K562 (cell line): Measurements from ENCODE around the gene HOXA4. TPM values are rescaled to one million over a fixed set of nuclear protein-coding genes. Genes with fewer than 3 reads are reported as not detected.

Experiments
- ATAC-seq: fragments of 200-7000 bp; cut with Tn5 transposase; 3 replicates; pipeline ENCODE4 v1.9.1; 2020; ENCODE audit warnings: moderate library complexity
- BruUV-seq: library from RNA; stranded (reverse); fragments of 400-500 nt; replicated peaks from 2 replicates; lab custom pipeline; 2021; lab: Mats Ljungman, UMichigan
- CTCF ChIA-PET: fragments of 300-600 bp; formaldehyde crosslinking; extraction: SDS; loops from one replicate; lab custom pipeline; 2021; ENCODE audit warnings: low intra/inter-chr PET ratio; lab: Yijun Ruan, JAX
- POLR2A ChIA-PET: fragments of 300-600, 350-650 bp; sonication (Branson Sonifier 250); formaldehyde crosslinking; extraction: SDS; loops from one replicate; lab custom pipeline; 2021; ENCODE audit warnings: antibody characterized with exemption, inconsistent platforms; lab: Yijun Ruan, JAX
- DNase-seq, 4 experiments: peaks; one replicate each; pipeline versions ENCODE4 v3.0.0 to v3.0.0-alpha.2; 2011 to 2018; ENCODE audit warnings: low spot score in 3 of 4, mixed read lengths in 3 of 4; ENCODE audit errors: extremely low read depth in 1 of 4
- FAIRE-seq: peaks from 2 replicates; lab custom pipeline; 2011; peaks lifted over from hg19 to GRCh38; lab: Jason Lieb, UNC
- H2AFZ ChIP-seq: 2 replicates; pipeline ENCODE4 v1.6.0; 2011; ENCODE audit warnings: low read depth, low read length, control low read depth, inconsistent platforms
- H3K27ac ChIP-seq: fragments of 200-600 bp; 3 replicates; pipeline ENCODE4 v1.8.0; 2011; ENCODE audit warnings: low read depth, mild to moderate bottlenecking, control low read depth, inconsistent platforms, low read length, moderate library complexity, mixed read lengths; ENCODE audit errors: extremely low read depth
- H3K27me3 ChIP-seq, 2 experiments: fragments of 300-600 bp in 1 of 2; 2 replicates in 1 of 2; 3 replicates in 1 of 2; pipeline versions ENCODE4 v1.6.0 to v1.8.0; 2011; ENCODE audit warnings: inconsistent platforms in 2 of 2, low read length in 2 of 2, mild to moderate bottlenecking in 1 of 2, mixed read lengths in 1 of 2, moderate library complexity in 1 of 2; ENCODE audit not compliant: control insufficient read depth in 2 of 2, insufficient read depth in 2 of 2
- H3K36me3 ChIP-seq: fragments of 300-600 bp; 3 replicates; pipeline ENCODE4 v1.8.0; 2011; ENCODE audit warnings: mild to moderate bottlenecking, low read length, inconsistent platforms; ENCODE audit not compliant: control insufficient read depth, insufficient read depth
- H3K4me1 ChIP-seq, 2 experiments: fragments of 200-600 bp in 1 of 2; replicated peaks in 1 of 2; 2 replicates in 1 of 2; 3 replicates in 1 of 2; pipeline versions ENCODE4 v1.5.1 to v1.8.0; 2011; ENCODE audit warnings: inconsistent platforms in 2 of 2, low read length in 2 of 2, mild to moderate bottlenecking in 1 of 2, mixed read lengths in 1 of 2, moderate library complexity in 1 of 2; ENCODE audit not compliant: control insufficient read depth in 2 of 2, insufficient read depth in 2 of 2
- H3K4me2 ChIP-seq: 2 replicates; pipeline ENCODE4 v1.6.1; 2011; ENCODE audit warnings: low read length, control low read depth, inconsistent platforms, mixed read lengths; ENCODE audit not compliant: insufficient read depth
- H3K4me3 ChIP-seq: fragments of 200-600 bp; sonication (generic), shearing (Covaris generic); 2 replicates; pipeline ENCODE4 v1.5.1; 2016; ENCODE audit warnings: control low read depth, inconsistent platforms
- H3K79me2 ChIP-seq: fragments of 200-600 bp; 3 replicates; pipeline ENCODE4 v1.8.0; 2011; ENCODE audit warnings: low read length, inconsistent platforms; ENCODE audit not compliant: control insufficient read depth, insufficient read depth
- H3K9ac ChIP-seq, 2 experiments: 2 replicates each; pipeline versions ENCODE4 v1.6.0 to v1.6.1; 2011; ENCODE audit warnings: low read depth in 2 of 2, low read length in 2 of 2, control low read depth in 1 of 2, inconsistent platforms in 1 of 2, mild to moderate bottlenecking in 1 of 2, mixed read lengths in 1 of 2; ENCODE audit not compliant: insufficient read depth in 1 of 2
- H3K9me1 ChIP-seq: one replicate; pipeline ENCODE4 v1.6.0; 2011; ENCODE audit warnings: inconsistent platforms, mild to moderate bottlenecking, low read length, moderate library complexity; ENCODE audit not compliant: control insufficient read depth, insufficient read depth
- H3K9me3 ChIP-seq: replicated peaks from 2 replicates; pipeline ENCODE4 v1.5.1; 2011; ENCODE audit warnings: low read depth, low read length, inconsistent platforms; ENCODE audit not compliant: control insufficient read depth, insufficient read depth
- H4K20me1 ChIP-seq: replicated peaks from 2 replicates; pipeline ENCODE4 v1.6.1; 2011; ENCODE audit warnings: low read length, inconsistent platforms, mixed read lengths; ENCODE audit not compliant: control insufficient read depth, insufficient read depth
- ATF4 ChIP-seq: fragments of 450-650 bp; formaldehyde crosslinking; IDR thresholded peaks from 2 replicates; pipeline ENCODE4 v1.4.0; 2022; ENCODE audit warnings: mild to moderate bottlenecking, moderate library complexity
- BMI1 ChIP-seq: fragments of 150-350 bp; IDR thresholded peaks from 2 replicates; pipeline ENCODE4 v1.6.1; 2014; ENCODE audit warnings: low read length
- DACH1 ChIP-seq: fragments of 450-650 bp; IDR thresholded peaks from 2 replicates; pipeline ENCODE4 v1.6.1; 2018; ENCODE audit not compliant: partially characterized antibody
- FOXJ2 ChIP-seq: fragments of 200-800 bp; sonication (Bioruptor generic); IDR thresholded peaks from 2 replicates; pipeline ENCODE4 v1.6.1; 2016; ENCODE audit warnings: missing genetic modification characterization, missing compliant biosample characterization
- MITF ChIP-seq: IDR thresholded peaks from 2 replicates; pipeline ENCODE4 v1.6.1; 2014; ENCODE audit warnings: antibody characterized with exemption
- RBBP5 ChIP-seq: fragments of 200-600 bp; sonication (generic); IDR thresholded peaks from 2 replicates; pipeline ENCODE4 v1.6.1; 2012; ENCODE audit warnings: borderline replicate concordance, mild to moderate bottlenecking, low read length, control low read depth, inconsistent platforms; ENCODE audit not compliant: insufficient read depth, poor library complexity, severe bottlenecking
- RHOXF2B ChIP-seq: fragments of 250-450 bp; sonication (Bioruptor Pico); conservative IDR thresholded peaks from 2 replicates; pipeline ENCODE4 v1.5.1; 2021
- SOX6 ChIP-seq: fragments of 450-650 bp; IDR thresholded peaks from 2 replicates; pipeline ENCODE4 v1.6.1; 2014; ENCODE audit warnings: mild to moderate bottlenecking
- SRSF9 ChIP-seq: fragments of 200-400 bp; formaldehyde crosslinking; IDR thresholded peaks from 2 replicates; pipeline ENCODE4 v1.6.1; 2017; ENCODE audit warnings: low read depth, low read length, borderline replicate concordance
- XRCC3 ChIP-seq: fragments of 450-650 bp; IDR thresholded peaks from 2 replicates; pipeline ENCODE4 v1.6.1; 2017; ENCODE audit warnings: mild to moderate bottlenecking, moderate library complexity
- XRCC5 ChIP-seq: fragments of 200-400 bp; formaldehyde crosslinking; IDR thresholded peaks from 2 replicates; pipeline ENCODE4 v1.6.1; 2017; ENCODE audit warnings: low read depth, mild to moderate bottlenecking, low read length
- ZNF609 ChIP-seq: sonication (generic); formaldehyde crosslinking; IDR thresholded peaks from 2 replicates; pipeline ENCODE4 v1.8.1; 2023; ENCODE audit warnings: missing genetic modification reagents, mild to moderate bottlenecking, borderline replicate concordance
- WGBS: fragments of 100-300 bp; shearing (Covaris generic); methylation state at CpG from one replicate; pipeline ENCODE4 v1.1.6; 2016; ENCODE audit warnings: low coverage, mixed read lengths; ENCODE audit not compliant: insufficient coverage; ENCODE audit errors: missing lambda C conversion rate; 5-methylcytosine and 5-hydroxymethylcytosine counted together
- in situ Hi-C: fragments of 300-500 bp; cut with MboI; formaldehyde crosslinking; loops from 4 replicates; pipeline ENCODE4 v1.15.0; 2018; ENCODE audit warnings: inconsistent platforms, mixed read lengths
- intact Hi-C: fragments of 100-400 bp; cut with micrococcal nuclease; formaldehyde crosslinking; loops from 2 replicates; pipeline ENCODE4 v1.14.2; 2022
- polyA plus RNA-seq, 8 experiments: library from polyadenylated mRNA; depleted of rRNA in 4 of 8; stranded (reverse) in 5 of 8; unstranded in 3 of 8; fragments of >200 nt; fragmentation: Nextera tagmentation in 2 of 8; fragmentation: Illumina TruSeq in 1 of 8; extraction: Ambion mirVana in 2 of 8; extraction: Trizol in 1 of 8; gene quantifications; 2 replicates each; pipeline versions ENCODE4 v1.2.1 to v1.2.3, GENCODE V29; 2011 to 2014; ENCODE audit warnings: inconsistent platforms in 1 of 8, missing spikeins in 1 of 8
- total RNA-seq, 7 experiments: library from RNA; depleted of rRNA in 6 of 7; stranded (reverse); fragments of >200 nt in 6 of 7; fragmentation: Illumina TruSeq in 2 of 7; extraction: Trizol in 2 of 7; gene quantifications; 2 replicates each; pipeline versions ENCODE4 v1.2.1 to v1.2.3, GENCODE V29; 2011 to 2021; ENCODE audit warnings: low replicate concordance in 1 of 7
- TF ChIP-seq, protein P1 (sequence below): fragments of 450-650 bp; IDR thresholded peaks from 2 replicates; pipeline ENCODE4 v1.6.1; 2016; ENCODE audit warnings: low read depth, mild to moderate bottlenecking, moderate library complexity
- TF ChIP-seq, protein P2 (sequence below): fragments of 250-450 bp; sonication (Bioruptor Pico); IDR thresholded peaks from 2 replicates; pipeline ENCODE4 v1.5.0; 2021

Gene HOXA4
- total and polyA plus RNA-seq, 9 of the 15 experiments (the other 6 are each of a cell fraction or from before 2014, with no cell fraction given), result not detected

GRCh38 chr7:27121684-27122076, 8.9 kb downstream of the HOXA4 start:
- in situ Hi-C loops (no loop called here), intact Hi-C loops (no loop called here)
- Histone ChIP-seq H3K79me2 (no peaks in the 10 kb centered on the region), H3K27me3 (peaks cover 30 to 71% of the 10 kb centered on the region in 2 experiments), H3K9ac (no peak overlapping the region), H3K4me1 (no peaks in the 10 kb centered on the region), H4K20me1 (no peaks in the 10 kb centered on the region; the same call in 1 of the 2 replicates), H3K36me3 (no peaks in the 10 kb centered on the region), H3K4me3 (no peak overlapping the region), H3K9me3 (no peaks in the 10 kb centered on the region), H3K9me1 (no peaks in the 10 kb centered on the region), H2AFZ (no peak overlapping the region), H3K4me2 (no peak overlapping the region), H3K27ac (no peak overlapping the region)
- ChIA-PET CTCF (no interaction called here), POLR2A (interaction anchor here (1.1 kb wide), 1 partner anchor 17 kb away, joined by 3 read pairs; no protein-coding TSS in a partner anchor)
- FAIRE-seq (no peak), DNase-seq (no peak), ATAC-seq (no peak)
- no TSS peak for BruUV-seq
- 6% methylated on average over 4 of the region's 7 CpGs for WGBS
- no peak for TF ChIP-seq FOXJ2 (tag)
- no peak for TF ChIP-seq MITF
- TF ChIP-seq XRCC3, result no peak
- no peak for TF ChIP-seq SOX6
- no peak for TF ChIP-seq ATF4 (CRISPR knock-in tag)
- TF ChIP-seq RBBP5, result no peak
- no peak for TF ChIP-seq ZNF609 (CRISPR knock-in tag)
- TF ChIP-seq BMI1, result no peak
- no peak for TF ChIP-seq RHOXF2B (CRISPR knock-in tag)
- TF ChIP-seq DACH1, result no peak
- TF ChIP-seq XRCC5, result no peak
- no peak for TF ChIP-seq SRSF9
- TF ChIP-seq, protein P1, sequence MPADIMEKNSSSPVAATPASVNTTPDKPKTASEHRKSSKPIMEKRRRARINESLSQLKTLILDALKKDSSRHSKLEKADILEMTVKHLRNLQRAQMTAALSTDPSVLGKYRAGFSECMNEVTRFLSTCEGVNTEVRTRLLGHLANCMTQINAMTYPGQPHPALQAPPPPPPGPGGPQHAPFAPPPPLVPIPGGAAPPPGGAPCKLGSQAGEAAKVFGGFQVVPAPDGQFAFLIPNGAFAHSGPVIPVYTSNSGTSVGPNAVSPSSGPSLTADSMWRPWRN, result no peak
- TF ChIP-seq, protein P2, sequence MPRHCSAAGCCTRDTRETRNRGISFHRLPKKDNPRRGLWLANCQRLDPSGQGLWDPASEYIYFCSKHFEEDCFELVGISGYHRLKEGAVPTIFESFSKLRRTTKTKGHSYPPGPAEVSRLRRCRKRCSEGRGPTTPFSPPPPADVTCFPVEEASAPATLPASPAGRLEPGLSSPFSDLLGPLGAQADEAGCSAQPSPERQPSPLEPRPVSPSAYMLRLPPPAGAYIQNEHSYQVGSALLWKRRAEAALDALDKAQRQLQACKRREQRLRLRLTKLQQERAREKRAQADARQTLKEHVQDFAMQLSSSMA (CRISPR knock-in tag), result no peak
